ENCODE results near the gene MACC1. TPM values are rescaled to one million over a fixed set of nuclear protein-coding genes. Genes with fewer than 3 reads are reported as not detected.

Gene MACC1
- total RNA-seq, 1 experiment from 2014 or later, result 190 TPM

DNA sequence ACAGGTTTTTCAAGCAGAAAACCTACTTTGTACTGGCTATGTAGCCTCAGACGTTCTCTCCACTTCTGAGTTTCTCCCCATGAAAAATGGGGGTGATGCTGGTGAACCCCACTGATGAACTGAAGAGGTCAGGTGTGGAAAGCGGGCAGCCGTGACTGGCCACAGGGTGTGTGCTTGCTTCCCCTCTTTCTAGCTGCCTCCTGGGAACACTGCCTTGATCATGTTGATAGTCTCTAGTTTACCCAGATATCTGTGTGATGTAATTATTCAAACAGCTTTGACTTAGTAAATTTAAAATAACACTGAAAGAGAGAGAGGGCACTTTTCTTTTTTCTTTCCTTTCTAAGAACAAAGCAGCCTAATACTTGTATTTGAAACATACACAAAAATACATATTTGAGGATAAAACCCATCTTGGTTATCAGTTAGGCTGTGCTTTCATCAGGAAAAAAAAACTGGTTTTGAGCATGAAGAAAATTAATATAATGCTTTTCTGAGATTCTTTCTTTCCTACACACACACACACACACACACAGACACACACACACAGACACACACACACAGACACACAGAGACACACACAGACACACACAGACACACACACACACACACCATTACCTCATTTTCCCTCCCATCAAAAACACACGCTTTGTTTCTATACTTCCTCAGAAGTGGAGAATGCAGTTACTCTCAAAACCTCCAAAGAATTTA is 76.7 kb downstream of the MACC1 start:
- peaks cover 71% of the 10 kb centered on the region for H3K36me3 Mint-ChIP-seq (ENCODE audit: insufficient read depth, unreplicated experiment)
- no peak for DNase-seq
- TF ChIP-seq, protein P1, sequence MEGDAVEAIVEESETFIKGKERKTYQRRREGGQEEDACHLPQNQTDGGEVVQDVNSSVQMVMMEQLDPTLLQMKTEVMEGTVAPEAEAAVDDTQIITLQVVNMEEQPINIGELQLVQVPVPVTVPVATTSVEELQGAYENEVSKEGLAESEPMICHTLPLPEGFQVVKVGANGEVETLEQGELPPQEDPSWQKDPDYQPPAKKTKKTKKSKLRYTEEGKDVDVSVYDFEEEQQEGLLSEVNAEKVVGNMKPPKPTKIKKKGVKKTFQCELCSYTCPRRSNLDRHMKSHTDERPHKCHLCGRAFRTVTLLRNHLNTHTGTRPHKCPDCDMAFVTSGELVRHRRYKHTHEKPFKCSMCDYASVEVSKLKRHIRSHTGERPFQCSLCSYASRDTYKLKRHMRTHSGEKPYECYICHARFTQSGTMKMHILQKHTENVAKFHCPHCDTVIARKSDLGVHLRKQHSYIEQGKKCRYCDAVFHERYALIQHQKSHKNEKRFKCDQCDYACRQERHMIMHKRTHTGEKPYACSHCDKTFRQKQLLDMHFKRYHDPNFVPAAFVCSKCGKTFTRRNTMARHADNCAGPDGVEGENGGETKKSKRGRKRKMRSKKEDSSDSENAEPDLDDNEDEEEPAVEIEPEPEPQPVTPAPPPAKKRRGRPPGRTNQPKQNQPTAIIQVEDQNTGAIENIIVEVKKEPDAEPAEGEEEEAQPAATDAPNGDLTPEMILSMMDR (IDR thresholded peaks at IDR 0.05; ENCODE audit: unreplicated experiment), result no peak
- peak overlapping the region; percentile 7 for H3K27ac Mint-ChIP-seq (ENCODE audit: unreplicated experiment)
- intact Hi-C loops (cut with micrococcal nuclease; ENCODE audit: unreplicated experiment), result no loop called here
- H3K9me3 Mint-ChIP-seq (ENCODE audit: low read depth, unreplicated experiment), result no peaks in the 10 kb centered on the region
- no TSS peak for BruUV-seq (replicated peaks)
- no peaks in the 10 kb centered on the region for H3K27me3 Mint-ChIP-seq (ENCODE audit: unreplicated experiment)
- no peak overlapping the region for H3K4me3 Mint-ChIP-seq (ENCODE audit: low read depth, unreplicated experiment)
- no peaks in the 10 kb centered on the region for H3K4me1 Mint-ChIP-seq (ENCODE audit: low read depth, unreplicated experiment)
- CTCF ChIA-PET, result no interaction called here

DNA sequence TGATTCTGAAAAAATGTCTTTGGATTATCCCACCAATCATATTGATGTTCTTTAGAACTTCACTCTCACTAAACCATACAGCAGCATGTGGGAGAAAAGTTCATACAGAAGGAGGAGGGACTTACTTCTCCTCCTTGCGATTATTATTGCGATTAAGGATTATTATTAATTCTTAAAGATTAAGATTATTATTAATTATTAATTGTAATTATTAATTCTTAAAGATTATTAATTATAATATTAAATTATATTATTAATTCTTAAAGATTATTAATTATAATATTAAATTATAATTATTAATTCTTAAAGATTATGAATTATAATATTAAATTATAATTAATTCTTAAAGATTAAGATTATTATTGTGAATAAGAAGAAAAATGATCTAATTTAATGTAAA is 80.5 kb downstream of the MACC1 start:
- no peak for DNase-seq
- intact Hi-C loops (cut with micrococcal nuclease; ENCODE audit: unreplicated experiment), result no loop called here
- CTCF ChIA-PET, result no interaction called here
- no peaks in the 10 kb centered on the region for H3K27me3 Mint-ChIP-seq (ENCODE audit: unreplicated experiment)
- TF ChIP-seq, protein P1 (IDR thresholded peaks at IDR 0.05; ENCODE audit: unreplicated experiment), result no peak
- no peak overlapping the region for H3K27ac Mint-ChIP-seq (ENCODE audit: unreplicated experiment)
- no TSS peak for BruUV-seq (replicated peaks)
- H3K9me3 Mint-ChIP-seq (ENCODE audit: low read depth, unreplicated experiment), result no peaks in the 10 kb centered on the region
- peaks cover 70% of the 10 kb centered on the region for H3K36me3 Mint-ChIP-seq (ENCODE audit: insufficient read depth, unreplicated experiment)
- H3K4me3 Mint-ChIP-seq (ENCODE audit: low read depth, unreplicated experiment), result no peak overlapping the region
- H3K4me1 Mint-ChIP-seq (ENCODE audit: low read depth, unreplicated experiment), result peaks cover 9% of the 10 kb centered on the region

DNA sequence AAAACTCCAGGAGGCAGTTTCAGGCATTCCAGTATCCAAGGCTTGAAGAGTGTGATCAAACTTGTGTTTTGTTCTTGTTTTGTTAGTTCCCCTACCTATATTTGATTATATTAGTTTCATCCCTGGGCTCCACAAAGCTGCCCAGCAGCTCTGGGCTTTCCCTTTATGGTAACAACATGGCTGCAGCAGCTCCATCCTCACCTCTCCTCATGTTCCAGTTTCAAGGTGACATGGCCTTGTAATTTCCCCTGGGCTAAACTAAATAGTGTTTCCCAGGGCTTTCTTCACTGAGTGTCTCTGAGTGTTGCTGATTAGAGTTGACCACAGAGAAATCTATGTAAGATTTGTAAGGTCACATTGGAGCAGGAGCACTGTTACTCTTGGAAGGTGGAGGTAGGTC is 83.4 kb downstream of the MACC1 start:
- Mint-ChIP-seq H3K27ac (ENCODE audit: unreplicated experiment) (peak overlapping the region; percentile 47), H3K4me3 (ENCODE audit: low read depth, unreplicated experiment) (no peak overlapping the region), H3K9me3 (ENCODE audit: low read depth, unreplicated experiment) (no peaks in the 10 kb centered on the region), H3K27me3 (ENCODE audit: unreplicated experiment) (no peaks in the 10 kb centered on the region), H3K4me1 (ENCODE audit: low read depth, unreplicated experiment) (peaks cover 9% of the 10 kb centered on the region), H3K36me3 (ENCODE audit: insufficient read depth, unreplicated experiment) (peaks cover 66% of the 10 kb centered on the region)
- DNase-seq, result no peak
- CTCF ChIA-PET, result no interaction called here
- BruUV-seq (replicated peaks), result no TSS peak
- intact Hi-C loops (cut with micrococcal nuclease; ENCODE audit: unreplicated experiment), result loop anchor here (5.0 kb wide), 1 partner anchor 387 kb away; no protein-coding TSS in a partner anchor
- TF ChIP-seq, protein P1 (IDR thresholded peaks at IDR 0.05; ENCODE audit: unreplicated experiment), result no peak

DNA sequence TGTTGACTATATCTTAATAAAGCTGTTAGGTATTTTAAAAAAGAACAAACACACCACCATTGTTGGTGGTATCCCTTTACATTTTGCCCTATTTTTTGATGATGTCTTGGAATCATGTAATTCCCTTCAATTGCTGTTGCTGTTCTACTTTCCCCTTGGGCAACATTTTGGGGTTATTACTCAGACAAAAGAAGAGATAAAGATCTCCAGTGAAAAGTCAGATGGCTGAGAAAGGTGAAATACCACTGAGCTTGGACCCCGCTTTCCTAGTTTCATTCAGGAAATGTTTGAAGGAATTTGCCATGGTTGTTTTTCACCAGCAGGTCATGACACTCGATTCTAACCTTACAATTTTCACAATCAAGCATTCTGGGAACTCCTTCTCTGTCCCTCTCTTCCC is 84.6 kb downstream of the MACC1 start:
- H3K9me3 Mint-ChIP-seq (ENCODE audit: low read depth, unreplicated experiment), result no peaks in the 10 kb centered on the region
- no peak for DNase-seq
- CTCF ChIA-PET, result interaction anchor here (0.6 kb wide), 1 partner anchor 178 kb away, joined by 3 read pairs; no protein-coding TSS in a partner anchor
- peaks cover 9% of the 10 kb centered on the region for H3K4me1 Mint-ChIP-seq (ENCODE audit: low read depth, unreplicated experiment)
- no TSS peak for BruUV-seq (replicated peaks)
- H3K36me3 Mint-ChIP-seq (ENCODE audit: insufficient read depth, unreplicated experiment), result peaks cover 64% of the 10 kb centered on the region
- no peaks in the 10 kb centered on the region for H3K27me3 Mint-ChIP-seq (ENCODE audit: unreplicated experiment)
- no peak overlapping the region for H3K4me3 Mint-ChIP-seq (ENCODE audit: low read depth, unreplicated experiment)
- TF ChIP-seq, protein P1 (IDR thresholded peaks at IDR 0.05; ENCODE audit: unreplicated experiment), result no peak
- H3K27ac Mint-ChIP-seq (ENCODE audit: unreplicated experiment), result peak overlapping the region; percentile 30
- intact Hi-C loops (cut with micrococcal nuclease; ENCODE audit: unreplicated experiment), result loop anchor here (5.0 kb wide), 1 partner anchor 385 kb away; no protein-coding TSS in a partner anchor
